ENCODE results near the gene PRX.
"Not testable (repeated sequence)": the region's sequence is repeated elsewhere in the genome, so short reads cannot be mapped to it uniquely, and the experiment has no call there.

PRX gene

DNA sequence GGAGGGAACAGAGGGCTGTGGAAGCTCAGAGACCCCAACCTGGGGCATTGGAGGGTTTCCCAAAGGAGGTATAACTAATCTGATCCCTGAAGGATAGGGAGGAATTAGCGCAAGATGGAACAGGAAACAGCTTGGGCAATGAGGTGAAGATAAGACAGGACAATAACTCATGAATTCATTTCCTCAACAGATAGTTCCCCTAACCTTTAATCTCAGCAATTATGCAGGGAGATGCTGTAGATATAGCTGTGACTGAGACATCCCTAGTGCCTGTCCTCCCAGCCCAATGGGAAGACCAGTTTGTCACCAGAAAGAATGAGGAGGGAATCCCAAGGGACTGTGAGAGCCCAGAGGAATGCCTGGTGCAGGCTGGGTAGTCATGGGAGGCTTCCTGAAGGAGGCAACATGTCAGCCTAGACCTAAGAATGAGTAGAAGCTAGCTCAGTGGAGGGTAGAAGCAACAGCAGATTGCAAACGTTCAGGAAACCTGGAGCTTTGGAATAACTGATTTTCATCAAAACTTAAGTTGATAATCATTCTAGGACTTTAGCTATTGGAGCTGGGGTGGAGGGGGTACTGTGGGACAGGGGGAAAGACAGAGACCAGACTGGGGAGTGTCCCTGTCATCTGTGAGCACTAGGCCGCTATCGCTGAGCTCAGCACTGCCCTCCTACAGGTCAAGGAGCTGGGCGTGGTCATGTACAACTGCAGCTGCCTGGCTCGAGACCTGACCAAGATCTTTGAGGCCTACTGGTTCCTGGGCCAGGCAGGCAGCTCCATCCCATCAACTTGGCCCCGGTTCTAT is 42.0 kb downstream of the PRX start:
- no peak for DNase-seq (ENCODE audit: low spot score)
- TF ChIP-seq, protein P1, sequence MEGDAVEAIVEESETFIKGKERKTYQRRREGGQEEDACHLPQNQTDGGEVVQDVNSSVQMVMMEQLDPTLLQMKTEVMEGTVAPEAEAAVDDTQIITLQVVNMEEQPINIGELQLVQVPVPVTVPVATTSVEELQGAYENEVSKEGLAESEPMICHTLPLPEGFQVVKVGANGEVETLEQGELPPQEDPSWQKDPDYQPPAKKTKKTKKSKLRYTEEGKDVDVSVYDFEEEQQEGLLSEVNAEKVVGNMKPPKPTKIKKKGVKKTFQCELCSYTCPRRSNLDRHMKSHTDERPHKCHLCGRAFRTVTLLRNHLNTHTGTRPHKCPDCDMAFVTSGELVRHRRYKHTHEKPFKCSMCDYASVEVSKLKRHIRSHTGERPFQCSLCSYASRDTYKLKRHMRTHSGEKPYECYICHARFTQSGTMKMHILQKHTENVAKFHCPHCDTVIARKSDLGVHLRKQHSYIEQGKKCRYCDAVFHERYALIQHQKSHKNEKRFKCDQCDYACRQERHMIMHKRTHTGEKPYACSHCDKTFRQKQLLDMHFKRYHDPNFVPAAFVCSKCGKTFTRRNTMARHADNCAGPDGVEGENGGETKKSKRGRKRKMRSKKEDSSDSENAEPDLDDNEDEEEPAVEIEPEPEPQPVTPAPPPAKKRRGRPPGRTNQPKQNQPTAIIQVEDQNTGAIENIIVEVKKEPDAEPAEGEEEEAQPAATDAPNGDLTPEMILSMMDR (IDR thresholded peaks at IDR 0.05; ENCODE audit: extremely low read depth, missing control alignments) = no peak

DNA sequence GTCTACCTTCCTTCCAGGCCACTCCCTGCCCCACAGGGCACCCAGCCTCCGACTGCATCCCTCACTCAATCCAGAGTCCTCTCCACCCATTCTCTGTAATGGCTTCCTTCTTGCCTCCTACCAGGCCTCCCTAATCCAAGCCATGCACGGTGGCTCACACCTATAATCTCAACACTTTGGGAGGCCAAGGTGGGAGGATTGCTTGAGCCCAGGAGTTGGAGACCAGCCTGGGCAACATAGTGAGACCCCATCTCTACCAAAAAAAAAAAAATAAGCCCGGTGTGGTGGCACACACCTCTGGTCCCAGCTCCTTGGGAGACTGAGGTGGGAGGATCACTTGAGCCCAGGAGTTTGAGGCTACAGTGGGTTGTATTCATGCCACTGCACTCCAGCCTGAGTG is 42.9 kb downstream of the PRX start:
- DNase-seq (ENCODE audit: low spot score) = not testable (repeated sequence)

DNA sequence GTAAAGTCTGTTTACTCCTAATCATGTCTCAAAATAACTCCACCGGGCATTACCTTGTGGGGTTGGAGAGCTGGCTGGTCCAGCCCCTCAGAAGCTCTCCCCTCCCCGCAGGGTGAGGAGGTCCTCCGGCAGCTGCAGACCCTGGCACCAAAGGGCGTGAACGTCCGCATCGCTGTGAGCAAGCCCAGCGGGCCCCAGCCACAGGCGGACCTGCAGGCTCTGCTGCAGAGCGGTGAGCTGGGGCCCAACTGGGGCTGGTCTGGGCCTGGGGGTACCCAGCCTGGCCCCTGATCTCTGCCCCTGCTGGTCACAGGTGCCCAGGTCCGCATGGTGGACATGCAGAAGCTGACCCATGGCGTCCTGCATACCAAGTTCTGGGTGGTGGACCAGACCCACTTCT is 43.4 kb downstream of the PRX start:
- TF ChIP-seq, protein P1 (IDR thresholded peaks at IDR 0.05; ENCODE audit: extremely low read depth, missing control alignments) = no peak
- no peak for DNase-seq (ENCODE audit: low spot score)

DNA sequence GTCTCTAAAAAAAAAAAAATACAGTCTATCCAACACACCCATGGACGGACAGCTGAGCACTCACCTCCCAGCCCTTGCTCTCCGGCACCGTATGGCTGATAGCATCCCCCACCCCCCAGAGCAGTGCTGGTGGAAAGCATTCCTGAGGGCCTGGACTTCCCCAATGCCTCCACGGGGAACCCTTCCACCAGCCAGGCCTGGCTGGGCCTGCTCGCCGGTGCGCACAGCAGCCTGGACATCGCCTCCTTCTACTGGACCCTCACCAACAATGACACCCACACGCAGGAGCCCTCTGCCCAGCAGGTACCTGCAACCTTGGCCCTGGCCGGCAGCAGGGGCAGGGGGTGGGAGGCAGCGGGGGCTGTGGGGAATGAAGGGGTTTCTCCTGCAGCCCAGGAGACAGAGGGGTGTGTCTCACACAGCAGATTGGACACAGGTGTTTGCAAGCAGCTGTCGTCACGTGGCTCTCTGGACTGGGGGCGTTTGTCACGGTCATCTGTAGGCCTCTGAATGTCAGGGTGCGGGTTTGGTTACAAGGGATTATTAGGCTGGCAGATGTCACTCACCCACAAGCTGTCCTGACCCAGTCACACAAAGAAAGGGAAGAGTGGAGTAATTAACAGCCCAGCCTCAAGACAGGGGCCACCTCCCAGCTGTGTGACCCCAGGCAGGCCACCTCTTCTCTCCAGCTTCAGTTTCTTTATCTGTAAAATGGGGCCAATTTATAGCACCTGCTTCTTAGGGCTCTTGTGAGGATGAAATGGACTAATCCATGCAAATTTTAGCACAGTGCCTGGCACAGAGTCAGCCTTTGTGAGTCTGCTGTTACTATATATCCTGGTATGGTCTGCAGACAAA is 45.4 kb downstream of the PRX start:
- DNase-seq (ENCODE audit: low spot score) = no peak
- TF ChIP-seq, protein P1 (IDR thresholded peaks at IDR 0.05; ENCODE audit: extremely low read depth, missing control alignments) = no peak

DNA sequence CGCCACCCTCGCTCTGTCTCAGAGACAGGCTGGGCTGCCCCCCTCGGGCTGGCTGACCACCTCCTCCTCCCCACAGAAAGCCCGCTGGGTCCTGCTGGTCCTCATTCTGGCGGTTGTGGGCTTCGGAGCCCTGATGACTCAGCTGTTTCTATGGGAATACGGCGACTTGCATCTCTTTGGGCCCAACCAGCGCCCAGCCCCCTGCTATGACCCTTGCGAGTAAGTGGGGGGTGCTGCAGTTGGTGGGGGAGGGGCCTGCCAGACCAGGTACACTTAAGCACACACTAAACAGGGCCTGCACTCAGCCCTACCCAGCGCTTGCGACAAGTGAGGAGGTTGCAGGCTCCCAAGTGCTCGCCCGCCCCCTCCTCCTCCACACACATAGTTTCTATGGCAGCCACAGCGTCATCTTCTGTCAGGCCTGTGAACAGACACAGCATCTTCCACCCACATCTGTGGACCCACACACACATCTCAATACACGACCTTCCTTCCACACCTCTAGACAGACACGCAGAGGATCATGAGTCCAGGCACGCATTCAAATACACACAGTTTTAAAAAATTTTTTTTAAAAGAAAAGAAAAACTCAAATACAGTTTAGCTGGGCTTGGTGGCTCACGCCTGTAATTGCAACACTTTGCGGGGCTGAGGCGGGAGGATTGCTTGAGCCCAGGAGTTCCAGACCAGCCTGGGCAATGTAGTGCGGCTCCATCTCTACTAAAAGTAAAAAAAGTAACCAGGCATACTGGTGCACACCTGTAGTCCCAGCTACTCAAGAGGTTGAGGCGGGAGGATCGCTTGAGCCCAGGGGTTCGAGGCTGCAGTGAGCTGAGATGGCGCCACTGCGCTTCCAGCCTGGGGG is 46.2 kb downstream of the PRX start:
- TF ChIP-seq, protein P1 (IDR thresholded peaks at IDR 0.05; ENCODE audit: extremely low read depth, missing control alignments) = no peak
- no peak for DNase-seq (ENCODE audit: low spot score)

DNA sequence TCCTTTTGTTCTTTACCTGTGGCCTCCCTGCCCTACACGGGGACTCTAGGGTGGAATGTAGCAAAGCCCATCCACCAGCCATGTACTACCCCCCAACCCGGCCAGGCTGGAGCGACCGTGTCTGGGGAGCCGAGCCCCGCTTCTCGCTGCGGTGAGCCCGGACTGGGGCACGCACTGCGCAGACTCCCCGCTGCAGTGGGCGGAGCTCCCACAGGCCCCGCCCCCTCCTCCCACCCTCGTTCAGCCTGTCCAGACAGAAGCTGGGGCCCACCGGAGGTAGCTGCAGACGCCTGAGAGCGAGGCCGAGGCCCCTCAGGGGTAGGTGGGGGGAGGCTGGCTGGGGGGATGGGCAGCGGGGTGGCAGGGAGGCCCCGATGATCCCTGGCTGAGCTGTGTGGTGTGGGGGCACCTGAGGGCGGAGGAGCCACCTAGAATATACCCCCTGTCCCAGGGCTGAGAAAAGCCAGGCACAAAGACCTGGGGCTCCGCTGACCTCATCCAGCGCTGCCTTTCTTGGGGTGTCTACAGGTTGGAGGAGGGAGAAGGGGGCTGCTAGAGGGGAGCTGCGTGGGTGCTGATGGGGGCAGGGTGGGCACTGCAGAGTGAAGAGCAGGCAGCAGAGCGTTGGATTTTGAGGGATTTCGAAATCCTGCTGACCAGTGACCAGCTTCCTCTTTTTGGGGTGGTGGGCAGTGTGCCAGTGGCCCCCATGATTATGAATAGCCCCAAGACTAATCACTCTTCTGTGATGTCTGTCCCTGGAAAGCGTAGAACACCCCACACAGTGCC is 47.4 kb downstream of the PRX start:
- peak; percentile 92 for DNase-seq (ENCODE audit: low spot score)

More for the DNA sequence above, 47.4 kb downstream of the PRX start:
- TF ChIP-seq, protein P1 (IDR thresholded peaks at IDR 0.05; ENCODE audit: extremely low read depth, missing control alignments) = no peak
